Kidney capillary endothelial cell (primary cell): ENCODE measurements around the gene MAN1A2.
"Not testable (repeated sequence)": the region's sequence is repeated elsewhere in the genome, so short reads cannot be mapped to it uniquely, and the experiment has no call there.

Experiments
- DNase-seq: peaks from one replicate; pipeline ENCODE4 v3.0.0-alpha.2; 2018; ENCODE audit warnings: low spot score

MAN1A2 gene

GRCh38 chr1:117401761-117402160 is 34.5 kb downstream of the MAN1A2 start:
- DNase-seq = no peak

- DNase-seq = no peak
These were observed 36.3 kb downstream of the MAN1A2 start for GRCh38 chr1:117403597-117403996.

GRCh38 chr1:117405042-117405441 is 37.8 kb downstream of the MAN1A2 start:
- DNase-seq = no peak

- DNase-seq = no peak
These were observed 45.2 kb downstream of the MAN1A2 start for GRCh38 chr1:117412472-117412871.

GRCh38 chr1:117413412-117413811 is 46.2 kb downstream of the MAN1A2 start:
- DNase-seq = no peak

- DNase-seq = no peak
These were observed 47.7 kb downstream of the MAN1A2 start for GRCh38 chr1:117414943-117415342.

- DNase-seq = no peak
These were observed 48.8 kb downstream of the MAN1A2 start for GRCh38 chr1:117416004-117416403.

- no peak for DNase-seq
These were observed 49.4 kb downstream of the MAN1A2 start for GRCh38 chr1:117416546-117417125.

GRCh38 chr1:117425050-117425734 is 57.9 kb downstream of the MAN1A2 start:
- no peak for DNase-seq

- no peak for DNase-seq
These were observed 60.0 kb downstream of the MAN1A2 start for GRCh38 chr1:117427297-117427696.

GRCh38 chr1:117433943-117434342 is 66.7 kb downstream of the MAN1A2 start:
- DNase-seq = no peak

- DNase-seq = no peak
These were observed 69.3 kb downstream of the MAN1A2 start for GRCh38 chr1:117436513-117436912.

GRCh38 chr1:117447661-117448060 is 80.4 kb downstream of the MAN1A2 start:
- no peak for DNase-seq

- DNase-seq = no peak
These were observed 85.0 kb downstream of the MAN1A2 start for GRCh38 chr1:117452216-117452615.

GRCh38 chr1:117453958-117454357 is 86.7 kb downstream of the MAN1A2 start:
- no peak for DNase-seq

- DNase-seq = not testable (repeated sequence)
These were observed 91.2 kb downstream of the MAN1A2 start for GRCh38 chr1:117458410-117458809.

- DNase-seq = peak; percentile 54
These were observed 99.5 kb downstream of the MAN1A2 start for GRCh38 chr1:117466761-117467160.

- peak; percentile 36 for DNase-seq
These were observed 100.1 kb downstream of the MAN1A2 start for GRCh38 chr1:117467336-117467735.

GRCh38 chr1:117473063-117473462 is 105.8 kb downstream of the MAN1A2 start:
- DNase-seq = no peak

GRCh38 chr1:117475495-117475894 is 108.2 kb downstream of the MAN1A2 start:
- not testable (repeated sequence) for DNase-seq

GRCh38 chr1:117479086-117479485 is 111.8 kb downstream of the MAN1A2 start:
- DNase-seq = no peak

GRCh38 chr1:117481410-117481809 is 114.2 kb downstream of the MAN1A2 start:
- no peak for DNase-seq

- DNase-seq = no peak
These were observed 126.7 kb downstream of the MAN1A2 start for GRCh38 chr1:117493906-117494305.

- DNase-seq = no peak
These were observed 127.8 kb downstream of the MAN1A2 start for GRCh38 chr1:117495068-117495467.
